Activated CD8-positive, alpha-beta T cell treated with anti-CD3 and anti-CD28 coated beads for 36 hours (primary cell): ENCODE results near the gene ORM1. TPM values are rescaled to one million over a fixed set of nuclear protein-coding genes. Genes with fewer than 3 reads are reported as not detected.

Experiments
- ATAC-seq: fragments of 200-7000 bp; cut with Tn5 transposase; one replicate; pipeline ENCODE4 v1.10.0; 2021; ENCODE audit warnings: mild to moderate bottlenecking, moderate library complexity
- CTCF ChIA-PET: fragments of 350-600 bp; sonication (Branson Sonifier 250); formaldehyde crosslinking; loops from one replicate; lab custom pipeline; 2021; ENCODE audit warnings: antibody characterized with exemption; lab: Charles Lee
- POLR2A ChIA-PET: fragments of 350-600 bp; sonication (Branson Sonifier 250); formaldehyde crosslinking; loops from one replicate; lab custom pipeline; 2021; ENCODE audit warnings: antibody characterized with exemption; lab: Charles Lee
- DNase-seq: peaks from one replicate; pipeline ENCODE4 v3.0.0-alpha.2; 2020
- H3K27ac Mint-ChIP-seq: one replicate; pipeline ENCODE4 v1.8.0; 2021; ENCODE audit warnings: mild to moderate bottlenecking, mixed read lengths
- H3K27me3 Mint-ChIP-seq: one replicate; pipeline ENCODE4 v1.8.0; 2021; ENCODE audit warnings: mixed read lengths
- H3K36me3 Mint-ChIP-seq: one replicate; pipeline ENCODE4 v1.8.0; 2021; ENCODE audit warnings: low read depth, mixed read lengths
- H3K4me1 Mint-ChIP-seq: one replicate; pipeline ENCODE4 v1.8.0; 2021; ENCODE audit warnings: low read depth, mixed read lengths
- H3K4me3 Mint-ChIP-seq: one replicate; pipeline ENCODE4 v1.8.0; 2021; ENCODE audit warnings: mild to moderate bottlenecking, moderate library complexity, mixed read lengths
- H3K9me3 Mint-ChIP-seq: one replicate; pipeline ENCODE4 v1.8.0; 2021; ENCODE audit warnings: mixed read lengths
- intact Hi-C: fragments of 100-400 bp; cut with micrococcal nuclease; formaldehyde crosslinking; loops from one replicate; pipeline ENCODE4 v1.10.0; 2022
- total RNA-seq, 2 experiments: library from RNA; stranded (reverse); gene quantifications; one replicate each; pipeline ENCODE4 v1.2.3, GENCODE V29; 2021
- TF ChIP-seq, protein P1 (sequence below): fragments of 200-600 bp; IDR thresholded peaks from one replicate; pipeline ENCODE4 v1.8.0; 2022; ENCODE audit warnings: antibody characterized with exemption, mild to moderate bottlenecking

ORM1 gene
- total RNA-seq, 2 experiments from 2014 or later, result not detected

DNA sequence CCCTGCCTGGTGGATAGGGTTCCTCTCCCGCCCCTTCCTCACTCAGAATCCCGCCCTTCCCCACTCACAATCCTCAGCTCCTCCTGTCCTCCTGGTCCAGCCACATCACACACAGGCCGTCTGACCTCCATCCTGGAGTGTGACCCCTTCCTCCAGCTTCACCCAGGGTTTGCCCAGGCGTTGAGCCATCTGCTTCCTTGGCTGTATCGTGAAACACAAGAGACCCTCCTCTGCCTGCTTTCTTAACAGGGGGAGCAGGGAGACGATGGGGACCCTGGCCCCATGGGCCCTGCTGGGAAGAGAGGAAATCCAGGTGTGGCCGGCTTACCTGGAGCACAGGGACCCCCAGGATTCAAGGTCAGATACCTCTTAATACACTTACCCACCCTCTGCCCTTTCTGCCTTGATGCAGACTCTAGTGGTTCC lies 32.3 kb upstream of the ORM1 start:
- TF ChIP-seq, protein P1, sequence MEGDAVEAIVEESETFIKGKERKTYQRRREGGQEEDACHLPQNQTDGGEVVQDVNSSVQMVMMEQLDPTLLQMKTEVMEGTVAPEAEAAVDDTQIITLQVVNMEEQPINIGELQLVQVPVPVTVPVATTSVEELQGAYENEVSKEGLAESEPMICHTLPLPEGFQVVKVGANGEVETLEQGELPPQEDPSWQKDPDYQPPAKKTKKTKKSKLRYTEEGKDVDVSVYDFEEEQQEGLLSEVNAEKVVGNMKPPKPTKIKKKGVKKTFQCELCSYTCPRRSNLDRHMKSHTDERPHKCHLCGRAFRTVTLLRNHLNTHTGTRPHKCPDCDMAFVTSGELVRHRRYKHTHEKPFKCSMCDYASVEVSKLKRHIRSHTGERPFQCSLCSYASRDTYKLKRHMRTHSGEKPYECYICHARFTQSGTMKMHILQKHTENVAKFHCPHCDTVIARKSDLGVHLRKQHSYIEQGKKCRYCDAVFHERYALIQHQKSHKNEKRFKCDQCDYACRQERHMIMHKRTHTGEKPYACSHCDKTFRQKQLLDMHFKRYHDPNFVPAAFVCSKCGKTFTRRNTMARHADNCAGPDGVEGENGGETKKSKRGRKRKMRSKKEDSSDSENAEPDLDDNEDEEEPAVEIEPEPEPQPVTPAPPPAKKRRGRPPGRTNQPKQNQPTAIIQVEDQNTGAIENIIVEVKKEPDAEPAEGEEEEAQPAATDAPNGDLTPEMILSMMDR, result no peak
- H3K4me1 Mint-ChIP-seq, result no peaks in the 10 kb centered on the region
- ChIA-PET POLR2A (interaction anchor here (0.7 to 1.6 kb wide), 3 partner anchors 97 to 183 kb away, joined by 3 to 5 read pairs (median 3); partner anchors contain the start of gene AKNA), CTCF (interaction anchor here (0.6 to 5.1 kb wide), 55 partner anchors 9 to 324 kb away, joined by 3 to 71 read pairs (median 5); partner anchors contain the start of genes AKNA, COL27A1 and KIF12)
- ATAC-seq (no peak), DNase-seq (no peak)
- peaks cover 10% of the 10 kb centered on the region for H3K9me3 Mint-ChIP-seq
- no peak overlapping the region for H3K4me3 Mint-ChIP-seq
- H3K27ac Mint-ChIP-seq, result no peak overlapping the region
- peaks cover 4% of the 10 kb centered on the region for H3K36me3 Mint-ChIP-seq
- H3K27me3 Mint-ChIP-seq, result peaks cover 2% of the 10 kb centered on the region
- intact Hi-C loops, result loop anchor here (5.0 kb wide), 3 partner anchors 133 to 208 kb away; partner anchors contain the start of gene COL27A1

DNA sequence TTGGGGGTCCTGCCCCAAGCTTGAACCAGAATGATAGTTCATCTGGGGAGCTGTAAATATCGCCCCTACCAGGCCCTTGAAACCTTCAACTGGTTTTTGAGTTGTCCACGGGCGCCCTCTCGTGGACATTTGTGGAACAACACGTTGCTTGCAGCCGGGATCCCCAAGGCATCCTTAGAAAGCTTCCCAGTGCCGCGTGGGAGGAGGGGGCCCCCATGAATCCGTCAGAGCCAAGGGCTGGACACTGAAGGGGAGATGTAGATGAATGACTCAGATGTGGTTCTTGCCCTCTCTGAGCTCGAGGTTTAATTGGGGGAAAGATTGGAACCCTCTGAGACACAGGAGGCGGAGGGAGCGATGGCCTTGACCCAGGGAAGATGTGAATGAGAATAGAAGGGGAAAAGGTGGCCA lies 31.8 kb upstream of the ORM1 start:
- H3K36me3 Mint-ChIP-seq, result peaks cover 7% of the 10 kb centered on the region
- no peak overlapping the region for H3K27ac Mint-ChIP-seq
- intact Hi-C loops, result loop anchor here (5.0 kb wide), 3 partner anchors 134 to 209 kb away; partner anchors contain the start of gene COL27A1
- ChIA-PET CTCF (interaction anchor here (0.6 to 5.1 kb wide), 58 partner anchors 9 to 592 kb away, joined by 3 to 71 read pairs (median 5); partner anchors contain the start of genes AKNA, COL27A1 and KIF12), POLR2A (interaction anchor here (0.7 to 1.6 kb wide), 3 partner anchors 97 to 184 kb away, joined by 3 to 5 read pairs (median 3); partner anchors contain the start of gene AKNA)
- H3K4me1 Mint-ChIP-seq, result no peaks in the 10 kb centered on the region
- DNase-seq, result peak; percentile 83
- no peak overlapping the region for H3K4me3 Mint-ChIP-seq
- TF ChIP-seq, protein P1, result peak; percentile 93
- H3K9me3 Mint-ChIP-seq, result peaks cover 14% of the 10 kb centered on the region
- peak; percentile 79 for ATAC-seq
- H3K27me3 Mint-ChIP-seq, result peaks cover 2% of the 10 kb centered on the region

DNA sequence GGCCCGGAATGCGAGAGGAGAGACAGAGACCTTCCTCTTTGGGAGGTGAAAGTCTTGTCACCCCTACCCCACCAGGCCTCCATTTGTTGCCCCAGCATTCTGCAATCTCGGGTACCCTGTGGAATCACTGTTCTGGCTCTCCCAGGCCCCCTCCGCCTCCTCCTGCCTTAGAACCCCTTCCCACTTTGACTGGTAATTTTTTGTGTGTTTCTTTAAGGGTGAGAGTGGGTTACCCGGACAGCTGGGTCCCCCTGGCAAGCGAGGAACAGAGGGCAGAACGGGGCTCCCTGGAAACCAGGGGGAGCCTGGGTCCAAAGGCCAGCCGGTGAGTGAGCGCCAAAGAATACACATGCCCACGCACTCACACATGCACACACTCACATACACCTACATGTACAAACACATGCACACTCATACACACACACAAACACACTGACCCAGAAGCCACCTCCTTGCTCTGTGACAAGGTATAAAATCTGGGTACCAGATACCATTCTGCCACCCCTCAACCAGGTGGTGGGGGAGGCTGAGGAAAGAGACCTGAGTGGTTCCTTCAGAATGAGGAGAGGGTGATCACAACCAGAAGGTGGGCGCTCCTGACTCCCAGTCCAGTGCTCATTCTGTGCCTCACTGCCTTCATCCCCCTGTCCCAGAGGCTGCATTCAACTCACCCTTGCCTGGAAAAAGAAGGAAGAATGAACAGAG lies 30.9 kb upstream of the ORM1 start:
- POLR2A ChIA-PET, result interaction anchor here (0.6 to 1.6 kb wide), 2 partner anchors 185 to 331 kb away, joined by 3 read pairs; no protein-coding TSS in a partner anchor
- CTCF ChIA-PET, result interaction anchor here (1.0 to 5.1 kb wide), 28 partner anchors 8 to 361 kb away, joined by 3 to 71 read pairs (median 7); partner anchors contain the start of genes COL27A1 and KIF12
- H3K36me3 Mint-ChIP-seq, result peaks cover 7% of the 10 kb centered on the region
- H3K4me3 Mint-ChIP-seq, result no peak overlapping the region
- DNase-seq (no peak), ATAC-seq (no peak)
- H3K9me3 Mint-ChIP-seq, result peaks cover 16% of the 10 kb centered on the region
- no peaks in the 10 kb centered on the region for H3K4me1 Mint-ChIP-seq
- TF ChIP-seq, protein P1, result no peak
- peaks cover 2% of the 10 kb centered on the region for H3K27me3 Mint-ChIP-seq
- H3K27ac Mint-ChIP-seq, result no peak overlapping the region
- intact Hi-C loops, result loop anchor here (5.0 kb wide), 3 partner anchors 135 to 210 kb away; partner anchors contain the start of gene COL27A1

DNA sequence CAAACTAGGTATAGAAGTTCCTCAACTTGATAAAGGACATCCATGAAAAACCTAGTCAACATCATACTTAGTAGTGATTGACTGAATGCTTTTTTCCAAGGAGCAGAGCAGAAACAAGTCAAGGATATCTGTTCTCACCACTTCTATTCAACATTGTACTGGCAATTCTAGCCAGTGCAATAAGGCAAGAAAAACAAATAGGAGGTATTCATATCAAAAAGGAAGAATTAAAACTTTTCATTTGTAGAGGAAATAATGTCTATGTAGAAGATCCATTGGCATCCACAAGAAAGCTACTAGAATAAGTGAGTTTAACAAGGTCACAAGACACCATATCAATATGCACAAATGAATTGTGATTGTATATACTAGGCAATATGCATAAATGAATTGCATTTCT lies 28.2 kb upstream of the ORM1 start:
- TF ChIP-seq, protein P1, result no peak
- intact Hi-C loops, result loop anchor here (5.0 kb wide), 3 partner anchors 137 to 212 kb away; partner anchors contain the start of gene COL27A1
- ATAC-seq, result no peak
- H3K9me3 Mint-ChIP-seq, result peaks cover 16% of the 10 kb centered on the region
- no peak for DNase-seq
- H3K4me3 Mint-ChIP-seq, result no peak overlapping the region
- ChIA-PET POLR2A (no interaction called here), CTCF (interaction anchor here (3.0 kb wide), 1 partner anchor 187 kb away, joined by 10 read pairs; no protein-coding TSS in a partner anchor)
- H3K27ac Mint-ChIP-seq, result no peak overlapping the region
- peaks cover 7% of the 10 kb centered on the region for H3K36me3 Mint-ChIP-seq
- H3K27me3 Mint-ChIP-seq, result peaks cover 2% of the 10 kb centered on the region
- no peaks in the 10 kb centered on the region for H3K4me1 Mint-ChIP-seq
